ENCODE data around the gene SNRPD2. TPM values are rescaled to one million over a fixed set of nuclear protein-coding genes. Genes with fewer than 3 reads are reported as not detected.

Gene SNRPD2
- polyA plus RNA-seq, 2 of the 4 experiments (the other 2 are of a cell fraction): 811 to 1,002 TPM

- WGBS (ENCODE audit: missing lambda C conversion rate): 37% methylated on average over 39 of the region's 39 CpGs
- H3K4me2 ChIP-seq: peak overlapping the region; percentile 96
- H3K27ac ChIP-seq: peak overlapping the region; percentile 88 to 90
- ATAC-seq: peak in 1 of 2 experiments; percentile 16; a peak in 3 of 6 replicates
- peak; percentile 91 to 95 for DNase-seq (ENCODE audit: low read depth in 1 of 2, low spot score in 1 of 2)
- peaks cover 44% of the 10 kb centered on the region for H3K4me1 ChIP-seq
- POLR2A ChIA-PET: interaction anchor here (0.8 to 2.9 kb wide), 7 partner anchors 29 to 220 kb away, joined by 3 to 25 read pairs (median 7); partner anchors contain the start of genes OPA3 and VASP
- no peak for TF ChIP-seq PHF8 (IDR thresholded peaks at IDR 0.05; ENCODE audit: borderline replicate concordance, low read depth)
- TF ChIP-seq HOXA7 (CRISPR knock-in tag; IDR thresholded peaks at IDR 0.05): no peak
- no peak for TF ChIP-seq ZSCAN20 (CRISPR knock-in tag; IDR thresholded peaks at IDR 0.05)
- TF ChIP-seq JUN (IDR thresholded peaks at IDR 0.05): no peak; a peak in 1 of 5 replicates
- 0 out of 2 replicates have a peak, but pooled peaks have one; percentile 8 for TF ChIP-seq NFE2L2 (conservative IDR thresholded peaks at IDR 0.05; ENCODE audit: low read length)
- TF ChIP-seq SMC3 (IDR thresholded peaks at IDR 0.05): peak; percentile 96
- no peak for TF ChIP-seq TP53 (CRISPR knock-in tag; IDR thresholded peaks at IDR 0.05)
- peak; percentile 99 to 100 for TF ChIP-seq RAD21 (conservative IDR thresholded peaks at IDR 0.05 in 1 of 2, IDR thresholded peaks at IDR 0.05 in 1 of 2)
- no peak for TF ChIP-seq MAZ (IDR thresholded peaks at IDR 0.05; ENCODE audit: borderline replicate concordance, low read depth, low read length)
- no peak for TF ChIP-seq BHLHE40 (IDR thresholded peaks at IDR 0.05; ENCODE audit: low read depth, low read length)
- TF ChIP-seq, protein P1, sequence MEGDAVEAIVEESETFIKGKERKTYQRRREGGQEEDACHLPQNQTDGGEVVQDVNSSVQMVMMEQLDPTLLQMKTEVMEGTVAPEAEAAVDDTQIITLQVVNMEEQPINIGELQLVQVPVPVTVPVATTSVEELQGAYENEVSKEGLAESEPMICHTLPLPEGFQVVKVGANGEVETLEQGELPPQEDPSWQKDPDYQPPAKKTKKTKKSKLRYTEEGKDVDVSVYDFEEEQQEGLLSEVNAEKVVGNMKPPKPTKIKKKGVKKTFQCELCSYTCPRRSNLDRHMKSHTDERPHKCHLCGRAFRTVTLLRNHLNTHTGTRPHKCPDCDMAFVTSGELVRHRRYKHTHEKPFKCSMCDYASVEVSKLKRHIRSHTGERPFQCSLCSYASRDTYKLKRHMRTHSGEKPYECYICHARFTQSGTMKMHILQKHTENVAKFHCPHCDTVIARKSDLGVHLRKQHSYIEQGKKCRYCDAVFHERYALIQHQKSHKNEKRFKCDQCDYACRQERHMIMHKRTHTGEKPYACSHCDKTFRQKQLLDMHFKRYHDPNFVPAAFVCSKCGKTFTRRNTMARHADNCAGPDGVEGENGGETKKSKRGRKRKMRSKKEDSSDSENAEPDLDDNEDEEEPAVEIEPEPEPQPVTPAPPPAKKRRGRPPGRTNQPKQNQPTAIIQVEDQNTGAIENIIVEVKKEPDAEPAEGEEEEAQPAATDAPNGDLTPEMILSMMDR (IDR thresholded peaks at IDR 0.05): peak; percentile 99
- no peak for TF ChIP-seq HEYL (CRISPR knock-in tag; IDR thresholded peaks at IDR 0.05)
- no peak for TF ChIP-seq PBX3 (IDR thresholded peaks at IDR 0.05)
- no peak for TF ChIP-seq CBX8 (IDR thresholded peaks at IDR 0.05)
- TF ChIP-seq MYC (IDR thresholded peaks at IDR 0.05; ENCODE audit: borderline replicate concordance, low read length): 0 out of 2 replicates have a peak, but pooled peaks have one; percentile 55
- TF ChIP-seq ESRRA (IDR thresholded peaks at IDR 0.05; ENCODE audit: borderline replicate concordance, low read length): peak; percentile 56; the same call in 1 of the 2 replicates
- TF ChIP-seq HES2 (IDR thresholded peaks at IDR 0.05): no peak
- no peak for TF ChIP-seq SREBF2 (IDR thresholded peaks at IDR 0.05)
- no peak for TF ChIP-seq ZFP36 (IDR thresholded peaks at IDR 0.05; ENCODE audit: borderline replicate concordance, partially characterized antibody)
- no peak for TF ChIP-seq NPAS2 (CRISPR knock-in tag; IDR thresholded peaks at IDR 0.05; ENCODE audit: borderline replicate concordance)
- no peak for TF ChIP-seq HOXB13 (CRISPR knock-in tag; IDR thresholded peaks at IDR 0.05; ENCODE audit: low read depth)
- TF ChIP-seq FOSL2 (IDR thresholded peaks at IDR 0.05): no peak; the same call in 1 of the 2 replicates
- TF ChIP-seq FOSL2 (CRISPR knock-in tag; IDR thresholded peaks at IDR 0.05): peak; percentile 79
- TF ChIP-seq MAFK (IDR thresholded peaks at IDR 0.05; ENCODE audit: partially characterized antibody): no peak
- peak; percentile 78 for TF ChIP-seq MAX (IDR thresholded peaks at IDR 0.05)
- FAIRE-seq: no peak
- peak overlapping the region; percentile 51; the same call in 2 of the 3 replicates for H3K4me3 ChIP-seq
- CTCF ChIA-PET: interaction anchor here (0.7 to 15.1 kb wide), 54 partner anchors 9 to 1967 kb away, joined by 3 to 437 read pairs (median 14); partner anchors contain the start of genes FOSB, GIPR, GPR4 and OPA3
- H3K9me3 ChIP-seq: no peaks in the 10 kb centered on the region
Observed at GRCh38 chr19:45643024-45643926, 48.5 kb downstream of the SNRPD2 start.

All from A549 (cell line).